ENCODE results near the gene PKN1.

DNA sequence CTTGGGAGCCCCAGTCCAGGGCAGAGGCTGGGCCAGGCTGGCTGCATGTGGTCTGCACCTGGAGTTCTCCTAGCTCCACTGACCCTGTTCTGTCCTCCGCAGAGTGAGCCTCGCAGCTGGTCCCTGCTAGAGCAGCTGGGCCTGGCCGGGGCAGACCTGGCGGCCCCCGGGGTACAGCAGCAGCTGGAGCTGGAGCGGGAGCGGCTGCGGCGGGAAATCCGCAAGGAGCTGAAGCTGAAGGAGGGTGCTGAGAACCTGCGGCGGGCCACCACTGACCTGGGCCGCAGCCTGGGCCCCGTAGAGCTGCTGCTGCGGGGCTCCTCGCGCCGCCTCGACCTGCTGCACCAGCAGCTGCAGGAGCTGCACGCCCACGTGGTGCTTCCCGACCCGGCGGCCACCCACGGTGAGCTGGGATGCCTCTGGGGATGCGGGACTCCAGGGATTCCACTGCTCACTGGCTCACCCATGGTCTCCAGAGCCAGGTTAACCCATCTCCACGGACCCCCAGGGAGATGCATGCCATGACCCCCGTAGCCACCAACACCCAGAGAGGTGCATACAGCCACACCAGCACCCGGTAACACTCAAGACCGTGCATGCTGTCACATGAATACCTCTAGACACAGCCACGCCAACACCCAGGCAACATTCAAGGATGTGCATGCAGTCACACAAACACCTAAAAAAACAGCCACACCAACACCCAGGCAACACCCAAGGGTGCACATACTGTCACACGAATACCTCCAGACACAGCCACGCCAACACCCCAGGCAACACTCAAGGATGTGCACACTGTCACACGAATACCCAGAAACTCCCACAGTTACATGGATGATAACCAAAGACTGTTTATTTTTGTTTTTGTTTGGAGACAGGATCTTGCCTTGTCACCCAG, 8.2 kb downstream of the PKN1 start:
- TF ChIP-seq EZH2 (IDR thresholded peaks at IDR 0.05; ENCODE audit: low read depth) = no peak
- TF ChIP-seq, protein P1, sequence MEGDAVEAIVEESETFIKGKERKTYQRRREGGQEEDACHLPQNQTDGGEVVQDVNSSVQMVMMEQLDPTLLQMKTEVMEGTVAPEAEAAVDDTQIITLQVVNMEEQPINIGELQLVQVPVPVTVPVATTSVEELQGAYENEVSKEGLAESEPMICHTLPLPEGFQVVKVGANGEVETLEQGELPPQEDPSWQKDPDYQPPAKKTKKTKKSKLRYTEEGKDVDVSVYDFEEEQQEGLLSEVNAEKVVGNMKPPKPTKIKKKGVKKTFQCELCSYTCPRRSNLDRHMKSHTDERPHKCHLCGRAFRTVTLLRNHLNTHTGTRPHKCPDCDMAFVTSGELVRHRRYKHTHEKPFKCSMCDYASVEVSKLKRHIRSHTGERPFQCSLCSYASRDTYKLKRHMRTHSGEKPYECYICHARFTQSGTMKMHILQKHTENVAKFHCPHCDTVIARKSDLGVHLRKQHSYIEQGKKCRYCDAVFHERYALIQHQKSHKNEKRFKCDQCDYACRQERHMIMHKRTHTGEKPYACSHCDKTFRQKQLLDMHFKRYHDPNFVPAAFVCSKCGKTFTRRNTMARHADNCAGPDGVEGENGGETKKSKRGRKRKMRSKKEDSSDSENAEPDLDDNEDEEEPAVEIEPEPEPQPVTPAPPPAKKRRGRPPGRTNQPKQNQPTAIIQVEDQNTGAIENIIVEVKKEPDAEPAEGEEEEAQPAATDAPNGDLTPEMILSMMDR (conservative IDR thresholded peaks at IDR 0.05) = no peak

Measured in PC-9 (cell line).